DMS153 treated with DMSO at 0.1 percent for 48 hours (cell line): Measurements from ENCODE around the gene ECSCR.

Experiments used
- DNase-seq: peaks from one replicate; lab custom pipeline; 2025; ENCODE audit not compliant: unreplicated experiment; lab: John Stamatoyannopoulos, UW

ECSCR gene

DNA sequence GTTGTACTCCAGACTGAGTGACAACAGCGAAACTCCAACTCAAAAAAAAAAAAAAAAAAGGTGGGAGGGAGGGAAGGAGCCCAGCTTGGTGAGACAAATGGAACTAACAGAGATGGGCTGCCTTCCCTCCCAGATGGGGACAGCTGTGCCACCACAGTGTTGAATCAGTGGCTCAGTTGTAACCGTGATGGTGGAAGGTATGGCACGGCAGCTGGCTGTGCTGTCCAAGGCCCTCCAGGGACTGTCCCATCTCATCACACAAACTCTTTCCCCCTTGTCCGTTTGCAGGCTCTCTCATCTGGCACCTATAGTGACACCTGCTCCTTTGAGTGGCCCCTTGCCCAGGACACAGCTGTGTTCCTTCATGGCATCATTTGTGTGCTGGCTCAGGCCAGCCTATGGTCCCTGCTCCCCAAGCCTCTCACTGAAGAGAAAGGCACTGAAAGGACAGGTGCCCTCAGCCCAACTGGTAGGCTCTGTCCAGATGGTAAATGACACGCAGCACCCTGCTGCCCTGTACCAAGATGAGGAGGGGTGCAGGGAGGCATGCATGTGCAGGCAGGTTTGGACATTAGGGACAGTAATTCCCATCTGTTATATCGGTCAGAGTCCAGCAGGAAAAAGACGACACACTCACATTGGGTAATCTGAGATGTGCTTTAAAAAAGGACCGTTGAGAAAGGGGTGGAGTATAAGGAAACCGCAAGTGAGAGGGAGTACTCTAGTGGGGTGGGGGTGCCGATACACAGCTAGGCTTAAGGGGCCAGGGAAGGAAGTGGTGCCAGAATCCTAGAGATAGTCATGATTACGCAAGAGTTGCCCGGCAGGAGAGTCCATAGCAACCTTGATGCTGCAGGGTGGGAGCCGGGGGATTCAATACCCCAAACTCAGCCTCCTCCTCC is 12.6 kb upstream of the ECSCR start:
- DNase-seq = no peak

DNA sequence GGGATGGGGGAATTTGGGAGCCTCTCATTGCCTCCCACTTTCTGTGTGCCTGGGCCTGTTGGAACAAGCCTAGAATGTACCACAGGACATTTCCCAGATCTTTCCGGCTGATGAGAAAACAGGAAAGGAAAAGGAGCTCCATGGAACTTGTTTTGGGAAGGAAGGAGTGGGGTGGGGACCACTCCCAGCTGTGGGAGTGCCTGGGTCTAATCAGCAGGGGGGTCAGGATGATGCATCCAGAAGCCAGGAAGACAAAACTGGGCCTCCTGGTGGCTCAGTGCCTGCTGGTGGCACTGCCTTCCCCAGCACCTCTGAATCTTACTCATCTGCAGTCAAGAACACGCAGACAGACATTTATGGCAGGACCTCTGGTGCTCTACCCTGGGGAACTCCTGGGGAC is 11.0 kb upstream of the ECSCR start:
- DNase-seq = no peak

DNA sequence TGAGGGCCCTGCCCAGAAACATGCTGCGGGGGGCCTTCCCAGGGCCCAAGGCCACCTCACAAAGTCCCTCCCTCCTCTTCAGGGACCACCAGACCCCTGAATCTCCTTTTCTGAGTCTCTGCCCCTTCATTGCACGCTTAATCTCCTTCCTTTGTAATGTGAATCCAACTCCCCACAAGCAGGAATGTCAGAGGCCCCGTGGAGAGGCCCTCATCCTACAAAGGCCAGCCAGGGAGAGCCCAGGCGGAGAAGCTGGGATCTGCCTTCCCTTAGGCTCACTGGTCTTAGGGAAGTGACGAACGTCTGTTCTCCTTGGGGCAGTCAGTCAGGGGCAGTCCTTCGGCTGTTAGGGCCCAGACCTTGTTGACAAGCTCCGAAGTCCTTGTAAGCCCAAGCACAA is 10.6 kb upstream of the ECSCR start:
- DNase-seq = no peak

DNA sequence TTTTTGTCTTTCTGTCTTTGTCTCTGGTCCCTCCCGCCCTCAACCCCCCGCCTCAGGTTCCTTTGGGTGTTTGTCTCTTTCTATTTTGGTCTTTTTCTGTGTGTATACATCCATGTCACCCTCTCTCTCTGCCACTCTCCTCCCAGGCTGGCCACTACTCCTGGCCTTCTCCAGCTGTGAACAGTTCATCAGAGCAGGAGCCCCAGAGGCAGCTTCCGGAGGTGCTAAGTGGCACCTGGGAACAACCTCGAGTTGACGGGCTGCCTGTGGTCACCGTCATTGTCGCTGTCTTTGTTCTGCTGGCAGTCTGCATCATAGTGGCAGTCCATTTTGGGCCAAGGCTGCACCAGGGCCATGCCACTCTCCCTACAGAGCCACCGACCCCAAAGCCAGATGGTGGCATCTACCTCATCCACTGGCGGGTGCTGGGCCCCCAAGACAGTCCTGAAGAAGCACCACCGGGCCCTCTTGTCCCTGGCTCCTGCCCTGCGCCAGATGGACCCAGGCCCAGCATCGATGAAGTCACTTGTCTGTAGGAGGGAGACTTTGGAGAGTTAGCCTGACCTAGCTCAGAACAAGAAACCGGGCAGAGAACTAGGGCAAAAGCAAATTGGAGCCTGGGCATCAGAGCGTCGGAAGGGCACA is 10.0 kb upstream of the ECSCR start:
- no peak for DNase-seq

DNA sequence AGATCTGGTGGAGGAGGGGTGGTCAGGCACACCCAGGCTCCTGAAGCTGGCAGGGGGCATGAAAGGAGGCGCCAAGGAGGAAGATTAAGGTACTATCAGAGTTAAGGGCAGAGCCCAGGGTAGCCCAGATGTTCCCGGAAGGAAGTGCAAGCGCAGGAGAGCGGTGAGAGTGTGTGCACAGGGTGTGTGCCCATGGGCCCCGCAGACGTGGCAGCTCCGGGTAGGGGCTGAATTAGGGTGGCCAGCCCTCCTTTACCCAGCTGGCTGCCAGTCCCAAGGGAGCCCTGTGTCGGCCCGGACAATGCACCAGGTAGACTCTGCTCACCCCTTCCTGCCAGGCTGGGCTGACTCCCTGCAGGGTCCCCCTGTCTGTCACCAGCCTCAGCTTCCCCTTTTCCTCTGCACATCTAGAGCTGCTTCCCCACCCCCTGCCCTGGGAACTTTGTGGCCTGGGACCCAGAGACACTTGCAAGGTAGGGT is 8.3 kb upstream of the ECSCR start, which contains the start of gene SMIM33:
TSS of gene SMIM33 (plus strand) at position 184 of the 480 bp plus-strand sequence. CDS start at position 302, 118 bp downstream.
- no peak for DNase-seq

DNA sequence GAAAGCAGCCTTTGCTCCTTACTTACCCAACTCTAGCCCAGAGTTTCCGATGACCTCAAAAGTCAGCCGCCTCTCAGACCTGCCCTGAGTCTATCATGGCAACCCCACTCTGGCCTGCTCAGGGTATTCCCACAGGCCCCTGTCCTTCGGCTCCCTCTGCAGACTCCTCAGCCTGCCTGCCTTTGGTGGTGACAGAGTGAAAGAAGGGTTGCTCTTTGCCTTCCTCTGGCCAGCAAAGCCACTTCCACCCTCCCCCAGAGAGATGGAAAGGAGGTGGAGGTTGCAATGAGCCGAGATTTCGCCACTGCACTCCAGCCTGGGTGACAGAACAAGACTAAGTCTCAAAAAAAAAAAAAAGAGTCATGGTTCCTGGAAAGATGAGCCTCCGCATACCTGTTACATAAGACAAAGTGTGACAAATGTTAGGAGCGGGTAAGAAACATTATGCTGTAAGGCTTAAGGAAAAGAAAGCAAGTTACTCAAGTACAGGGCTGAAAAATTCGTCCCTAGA is 5.9 kb upstream of the ECSCR start:
- DNase-seq = no peak

DNA sequence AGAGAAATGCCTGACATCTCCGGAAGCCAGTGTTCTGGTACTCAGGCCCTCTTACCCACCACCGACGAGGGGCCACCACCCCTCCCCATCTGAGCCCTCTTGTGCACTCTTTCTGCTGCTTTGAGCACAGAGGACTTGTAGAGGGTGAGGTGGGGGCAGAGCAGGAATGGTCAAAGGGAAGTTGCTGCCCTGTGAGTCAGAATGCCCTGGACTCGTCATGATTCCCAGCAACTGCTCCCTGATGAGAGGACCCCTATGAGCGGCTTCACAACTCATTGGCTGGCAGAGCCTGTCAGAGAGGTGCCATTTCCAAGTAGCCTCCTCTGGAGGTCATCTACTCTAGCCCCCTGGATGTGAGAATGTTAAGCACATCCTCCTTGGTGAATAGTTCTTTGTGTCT is 845 bp downstream of the ECSCR start:
- DNase-seq = no peak

DNA sequence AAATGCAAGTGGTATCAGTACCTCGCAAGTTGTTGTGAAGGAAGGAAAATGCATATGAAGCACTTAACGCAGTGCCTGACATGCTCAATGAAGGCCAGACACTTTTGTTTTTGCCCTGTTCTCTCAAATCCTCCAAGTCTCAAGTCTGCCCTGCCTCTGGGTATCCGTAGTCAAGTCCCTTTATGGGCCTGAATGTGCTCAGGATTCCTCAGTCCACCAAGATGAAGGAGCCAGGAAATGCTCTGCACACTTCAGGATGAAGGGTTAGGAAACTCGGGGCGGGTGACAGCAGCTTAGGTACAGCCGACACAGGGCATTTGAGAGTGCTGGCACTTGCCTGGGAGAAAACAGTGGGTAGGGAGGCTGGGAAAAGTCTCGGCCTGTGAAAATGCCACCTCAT is 1.4 kb downstream of the ECSCR start:
- DNase-seq = no peak

DNA sequence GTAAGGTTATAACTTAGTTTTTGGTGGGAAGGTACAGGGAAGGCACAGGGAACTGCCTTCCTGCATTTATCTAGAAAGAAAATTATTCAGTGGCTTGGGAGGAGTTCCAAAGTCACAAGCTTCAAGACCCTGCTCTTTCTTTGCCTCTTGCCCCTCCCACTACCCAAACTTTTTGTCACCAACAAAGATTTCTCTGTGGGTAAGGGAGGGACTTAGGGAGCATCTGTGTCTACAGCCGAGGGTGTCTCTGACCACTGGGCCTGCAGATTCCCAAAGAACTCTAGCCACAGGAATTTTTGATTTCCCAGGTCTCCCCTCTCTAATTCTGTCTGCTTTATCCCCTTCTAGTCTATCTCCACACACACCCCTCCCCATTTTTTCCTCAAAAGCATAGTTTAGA is 2.1 kb downstream of the ECSCR start:
- no peak for DNase-seq

DNA sequence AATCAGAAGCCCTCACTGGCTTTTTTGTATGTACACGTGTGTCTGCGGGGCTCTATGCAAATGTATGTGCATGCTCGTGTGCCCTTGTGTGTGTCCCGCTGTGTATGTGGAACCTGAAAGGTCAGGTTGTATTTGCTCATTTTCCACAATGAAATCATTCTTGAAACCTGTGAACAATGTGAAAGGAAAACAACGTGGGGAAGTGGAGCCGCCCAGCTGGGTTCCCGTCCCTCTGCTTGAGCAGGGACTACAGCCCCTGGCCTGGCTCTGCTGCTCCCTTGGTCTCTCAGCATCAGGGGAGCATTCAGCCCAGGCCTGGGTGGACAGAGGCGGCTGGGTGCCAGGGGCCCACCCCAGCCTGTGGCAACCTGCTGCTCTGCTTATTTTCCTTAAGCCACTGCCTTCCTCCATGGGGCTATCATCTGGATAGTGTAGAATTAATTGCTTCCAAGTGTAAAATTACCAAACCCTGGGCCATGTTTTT is 3.0 kb downstream of the ECSCR start:
- DNase-seq = no peak

DNA sequence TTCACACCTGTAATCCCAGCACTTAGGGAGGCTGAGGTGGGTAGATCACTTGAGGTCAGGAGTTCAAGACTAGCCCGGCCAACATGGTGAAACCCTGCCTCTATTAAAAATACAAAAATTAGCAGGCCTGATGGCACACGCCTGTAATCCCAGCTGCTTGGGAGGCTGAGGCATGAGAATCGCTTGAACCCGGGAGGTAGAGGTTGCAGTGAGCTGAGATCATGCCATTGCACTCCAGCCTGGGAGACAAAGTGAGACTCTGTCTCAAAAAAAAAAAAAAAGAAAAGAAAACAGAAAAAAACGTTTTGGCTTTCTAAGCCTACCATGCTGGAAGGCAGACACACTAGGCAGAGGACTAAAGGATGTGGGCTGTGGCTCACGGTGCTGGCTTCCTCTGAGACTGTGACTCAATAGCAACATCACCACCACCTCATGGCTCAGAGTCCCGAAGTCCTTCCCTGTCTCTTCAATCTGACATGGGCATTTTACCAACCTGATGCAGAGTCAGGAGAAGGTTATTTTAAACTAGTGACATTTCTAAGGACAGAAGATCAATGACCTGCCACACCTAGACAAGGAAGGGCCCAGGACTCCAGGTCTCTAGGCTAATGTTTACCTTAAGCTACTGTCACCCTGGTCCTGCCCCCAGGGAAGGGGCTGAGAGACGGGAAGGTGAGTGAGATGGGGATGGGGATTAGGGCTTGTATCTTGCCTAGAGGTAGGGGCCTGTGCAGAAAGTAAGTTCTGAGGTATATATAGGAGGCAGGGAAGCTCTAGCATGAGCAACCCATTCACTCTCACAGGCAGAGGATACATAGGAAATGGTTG is 3.7 kb downstream of the ECSCR start:
- no peak for DNase-seq

DNA sequence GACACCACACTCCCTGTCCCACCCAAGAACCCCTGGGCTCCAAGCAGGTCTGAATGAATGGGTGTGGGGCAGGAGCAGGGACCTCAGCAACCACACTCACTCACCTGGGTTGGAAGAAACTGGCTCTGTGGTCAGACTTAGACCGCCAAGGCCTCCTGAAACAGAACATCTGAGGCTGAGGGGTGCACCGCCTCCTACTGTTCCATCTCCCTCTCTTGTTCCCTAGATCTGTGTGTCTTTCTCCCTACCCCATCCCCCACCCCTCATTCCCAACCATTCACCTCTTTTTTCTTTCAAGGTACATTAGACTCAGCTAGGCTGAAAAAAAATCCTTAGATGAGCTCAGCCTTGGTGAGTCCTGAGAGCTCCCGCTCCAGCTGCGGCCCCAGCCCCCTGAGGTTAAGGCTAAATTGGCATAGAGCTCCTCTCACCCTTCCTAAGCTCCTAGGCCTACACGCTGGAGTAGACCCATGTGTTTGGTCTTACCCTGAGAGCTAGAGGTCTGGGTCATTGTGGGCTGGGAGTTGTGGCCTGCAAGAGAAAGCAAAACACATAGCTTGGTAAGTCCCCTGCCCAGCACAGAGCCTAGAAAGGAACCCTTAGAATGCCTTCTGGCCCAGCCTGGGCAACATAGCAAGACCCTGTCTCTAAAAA is 4.8 kb downstream of the ECSCR start:
- no peak for DNase-seq

DNA sequence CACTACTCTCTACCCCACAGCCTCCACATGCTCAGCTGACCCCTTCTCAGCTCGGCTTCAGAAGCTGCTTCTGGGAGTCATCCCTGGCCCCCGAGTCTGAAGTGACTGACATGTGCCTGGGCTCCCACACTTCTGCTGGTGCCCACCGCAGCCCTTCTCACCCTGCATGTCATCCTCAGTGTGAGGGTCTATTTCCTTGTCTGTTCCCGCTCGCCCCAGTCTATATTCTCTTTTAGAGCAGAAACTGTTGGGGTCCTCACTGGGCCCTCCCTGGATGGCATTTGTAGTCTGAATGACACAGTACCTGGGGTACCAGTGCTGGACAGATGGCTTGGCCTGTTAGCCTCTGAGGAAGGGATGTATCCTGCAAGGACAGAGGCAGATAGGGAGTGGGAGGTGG is 5.3 kb downstream of the ECSCR start:
- DNase-seq = no peak

DNA sequence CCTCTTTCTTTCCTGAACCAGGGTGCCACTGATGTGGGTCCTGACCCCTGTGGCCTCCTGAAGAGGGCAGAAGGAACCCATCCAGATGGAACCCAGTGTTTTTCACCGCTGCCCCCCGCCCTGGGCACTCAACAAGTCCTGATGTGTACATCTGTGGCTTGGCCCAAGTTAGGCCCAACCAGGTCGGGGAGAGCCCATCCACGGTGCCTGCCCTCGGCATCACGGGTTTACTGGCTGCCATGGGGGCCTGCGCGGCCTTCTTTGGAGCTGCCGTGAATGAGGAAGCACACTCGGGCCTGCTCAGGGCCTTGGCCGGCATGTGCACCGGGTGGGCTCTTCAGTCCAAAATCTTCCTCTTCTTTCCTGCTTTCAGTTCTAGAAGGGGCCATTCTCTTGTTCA is 5.8 kb downstream of the ECSCR start:
- no peak for DNase-seq

DNA sequence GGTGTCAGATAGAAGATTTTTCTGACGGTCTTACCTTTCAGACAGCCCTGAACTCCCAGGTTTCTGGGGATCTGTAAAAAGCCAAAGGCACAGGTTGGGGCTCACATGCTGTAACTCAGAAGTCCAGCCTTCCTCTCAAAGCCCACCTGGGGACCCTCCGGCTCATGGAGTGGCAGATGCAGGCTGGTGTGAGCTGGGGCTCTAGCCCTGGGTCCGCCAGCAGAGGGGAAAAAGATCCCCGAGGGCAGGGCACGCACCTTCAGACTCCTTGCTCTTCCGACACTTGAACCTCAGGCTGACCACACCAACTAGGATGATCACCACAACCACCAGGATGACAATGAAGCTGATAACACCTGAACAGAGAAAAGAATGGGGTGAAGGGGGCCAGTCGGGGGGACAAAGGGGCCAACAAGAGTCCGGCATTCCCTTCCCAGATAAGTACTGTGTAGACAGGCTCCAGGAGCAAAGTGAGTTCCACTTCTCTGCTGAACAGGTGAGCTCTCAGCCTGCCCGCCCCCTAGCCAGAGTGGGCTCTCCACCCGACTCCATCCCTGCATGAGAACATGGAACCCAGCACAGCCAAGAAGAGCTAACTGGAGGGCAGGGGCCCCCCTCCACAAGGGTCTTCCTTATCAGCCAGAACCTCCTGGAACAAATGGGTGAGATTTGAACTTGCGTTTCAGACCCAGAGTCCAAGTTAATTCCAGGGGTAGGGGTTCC is 7.8 kb downstream of the ECSCR start:
- DNase-seq = no peak

DNA sequence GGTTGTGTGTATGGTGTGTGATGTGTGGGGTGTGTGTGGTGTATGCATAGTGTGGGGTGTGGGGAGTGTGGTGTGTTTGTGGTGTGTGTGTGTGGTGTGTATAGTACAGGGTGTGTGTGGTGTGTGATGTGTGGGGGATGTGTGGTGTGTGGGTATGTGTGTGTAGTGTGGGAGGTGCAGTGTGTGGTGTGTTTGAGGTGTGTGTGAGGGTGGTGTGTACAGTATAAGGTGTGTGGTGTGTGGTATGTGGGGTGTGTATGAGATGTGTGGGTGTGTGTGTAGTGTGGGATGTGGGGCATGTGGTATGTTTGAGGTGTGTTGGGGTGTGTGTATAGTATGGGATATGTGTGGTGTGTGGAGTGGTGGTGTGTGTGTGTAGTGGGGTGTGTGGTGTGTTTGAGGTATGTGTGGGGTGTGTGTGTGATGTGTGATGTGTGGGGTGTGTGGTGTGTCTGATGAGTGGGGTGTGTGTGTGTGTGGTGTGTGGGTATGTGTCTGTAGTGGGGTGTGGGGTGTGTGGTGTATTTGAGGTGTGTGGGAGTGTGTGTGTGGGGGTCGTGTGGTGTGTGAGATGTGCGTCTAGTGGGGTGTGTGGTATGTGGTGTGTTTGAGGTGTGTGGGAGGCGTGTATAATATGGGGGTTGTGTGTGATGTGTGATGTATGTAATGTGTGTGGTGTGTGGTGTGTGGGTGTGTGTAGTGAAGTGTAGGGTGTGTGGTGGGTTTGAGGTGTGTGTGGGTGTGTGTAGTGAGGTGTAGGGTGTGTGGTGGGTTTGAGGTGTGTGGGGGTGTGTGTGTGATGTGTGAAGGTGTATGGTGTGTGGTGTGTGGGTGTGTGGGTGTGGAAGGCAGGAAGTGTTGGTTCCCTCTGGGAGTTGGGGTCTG is 8.6 kb downstream of the ECSCR start:
- no peak for DNase-seq

DNA sequence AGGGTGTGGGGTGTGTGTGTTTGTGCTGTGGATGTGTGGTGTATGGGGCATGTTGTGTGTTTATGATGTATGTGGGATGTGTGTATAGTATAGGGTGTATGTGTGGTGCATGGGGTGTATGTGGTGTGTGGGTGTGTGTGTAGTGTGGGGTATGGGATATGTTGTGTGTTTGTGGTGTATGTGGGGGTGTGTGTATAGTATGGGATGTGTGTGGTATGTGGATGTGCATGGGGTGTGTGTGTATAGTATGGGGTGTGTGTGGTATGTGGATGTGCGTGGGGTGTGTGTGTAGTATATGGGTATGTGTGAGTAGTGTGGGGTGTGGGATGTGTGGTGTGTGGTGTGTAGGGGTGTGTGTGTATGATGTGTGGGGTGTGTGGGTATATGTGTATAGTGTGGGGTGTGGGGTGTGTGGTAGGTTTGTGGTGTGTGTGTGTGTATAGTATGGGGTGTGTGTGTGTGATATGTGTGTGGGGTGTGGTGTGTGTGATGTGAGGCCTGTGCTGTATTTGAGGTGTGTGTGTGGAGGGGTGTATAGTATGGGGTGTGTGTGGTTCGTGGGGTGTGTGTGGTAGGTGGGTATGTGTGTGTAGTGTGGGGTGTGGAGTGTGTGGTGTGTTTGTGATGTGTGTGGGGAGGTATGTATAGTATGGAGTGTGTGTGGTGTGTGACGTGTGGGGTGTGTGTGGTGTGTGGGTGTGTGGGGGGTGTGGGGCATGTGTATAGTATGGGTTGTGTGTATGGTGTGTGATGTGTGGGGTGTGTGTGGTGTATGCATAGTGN is 10.5 kb downstream of the ECSCR start:
- no peak for DNase-seq

DNA sequence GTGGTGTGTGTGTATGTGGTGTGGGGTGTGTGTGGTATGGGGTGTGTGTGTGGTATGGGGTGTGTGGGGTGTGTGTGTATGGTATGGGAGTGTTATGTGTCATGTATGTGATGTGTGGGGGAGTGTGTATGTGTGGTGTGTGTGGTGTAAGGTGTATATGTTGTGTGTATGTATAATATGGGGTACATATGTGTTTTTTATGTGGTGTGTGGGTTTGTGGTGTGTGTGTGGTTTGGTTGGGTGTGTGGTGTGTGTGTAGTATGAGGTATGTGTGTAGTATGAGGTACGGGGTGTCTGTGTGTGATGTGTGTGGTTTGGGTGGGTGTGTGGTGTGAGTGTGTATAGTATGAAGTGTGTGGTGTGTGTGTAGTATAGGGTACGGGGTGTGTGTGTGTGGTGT is 11.4 kb downstream of the ECSCR start:
- no peak for DNase-seq
